Hepatocyte (in vitro differentiated cells): ENCODE data around the gene DYSF. TPM values are rescaled to one million over a fixed set of nuclear protein-coding genes. Genes with fewer than 3 reads are reported as not detected.
"Not testable (repeated sequence)": the region's sequence is repeated elsewhere in the genome, so short reads cannot be mapped to it uniquely, and the experiment has no call there.

Source experiments
- DNase-seq: peaks from one replicate; pipeline ENCODE4 v3.0.0-alpha.2; 2016; ENCODE audit warnings: low spot score
- H2AFZ ChIP-seq: fragments of 200-600 bp; sonication (generic); 2 replicates; pipeline ENCODE4 v1.6.0; 2016; ENCODE audit warnings: antibody characterized with exemption, mild to moderate bottlenecking
- H3K27ac ChIP-seq: fragments of 200-600 bp; sonication (generic); 2 replicates; pipeline ENCODE4 v1.5.1; 2016; ENCODE audit warnings: mild to moderate bottlenecking
- H3K27me3 ChIP-seq: fragments of 200-600 bp; sonication (generic); 2 replicates; pipeline ENCODE4 v1.6.1; 2016
- H3K36me3 ChIP-seq: fragments of 200-600 bp; sonication (generic); replicated peaks from 2 replicates; pipeline ENCODE4 v1.5.1; 2016; ENCODE audit warnings: low read depth; ENCODE audit not compliant: insufficient read depth
- H3K4me1 ChIP-seq: fragments of 200-600 bp; sonication (generic); 2 replicates; pipeline ENCODE4 v1.5.1; 2016; ENCODE audit warnings: mild to moderate bottlenecking, moderate library complexity; ENCODE audit not compliant: insufficient read depth
- H3K4me2 ChIP-seq: fragments of 200-600 bp; sonication (generic); 2 replicates; pipeline ENCODE4 v1.6.0; 2016
- H3K4me3 ChIP-seq: fragments of 200-600 bp; sonication (generic); 2 replicates; pipeline ENCODE4 v1.5.1; 2016; ENCODE audit warnings: mild to moderate bottlenecking
- H3K79me2 ChIP-seq: fragments of 200-600 bp; sonication (generic); 2 replicates; pipeline ENCODE4 v1.6.0; 2017; ENCODE audit warnings: mild to moderate bottlenecking
- H3K9me2 ChIP-seq: fragments of 200-600 bp; sonication (generic); replicated peaks from 2 replicates; pipeline ENCODE4 v1.6.0; 2017; ENCODE audit warnings: mild to moderate bottlenecking; ENCODE audit not compliant: insufficient read depth
- H3K9me3 ChIP-seq: fragments of 200-600 bp; sonication (generic); 2 replicates; pipeline ENCODE4 v1.5.1; 2016; ENCODE audit warnings: low read depth, mild to moderate bottlenecking
- H4K20me1 ChIP-seq: fragments of 200-600 bp; sonication (generic); 2 replicates; pipeline ENCODE4 v1.6.0; 2016; ENCODE audit warnings: mild to moderate bottlenecking; ENCODE audit not compliant: insufficient read depth, poor library complexity, severe bottlenecking
- CTCF ChIP-seq: fragments of 200-600 bp; sonication (generic); IDR thresholded peaks from 2 replicates; pipeline ENCODE4 v1.5.1; 2016; ENCODE audit warnings: antibody characterized with exemption, mild to moderate bottlenecking; ENCODE audit not compliant: poor library complexity
- EZH2 ChIP-seq: fragments of 200-600 bp; sonication (generic); IDR thresholded peaks from 2 replicates; pipeline ENCODE4 v1.6.1; 2016; ENCODE audit warnings: antibody characterized with exemption, mild to moderate bottlenecking, borderline replicate concordance
- EZH2phosphoT487 ChIP-seq: fragments of 200-600 bp; sonication (generic); IDR thresholded peaks from one replicate; pipeline ENCODE4 v1.6.1; 2018; ENCODE audit warnings: antibody characterized with exemption, mild to moderate bottlenecking, low read depth, moderate library complexity; ENCODE audit not compliant: unreplicated experiment, severe bottlenecking
- WGBS: methylation state at CpG from one replicate; pipeline ENCODE4 v1.1.6; 2016; ENCODE audit warnings: low lambda C conversion rate; ENCODE audit errors: missing lambda C conversion rate; 5-methylcytosine and 5-hydroxymethylcytosine counted together
- polyA plus RNA-seq: library from polyadenylated mRNA; unstranded; fragments of >200 nt; fragmentation: Nextera tagmentation; extraction: Ambion mirVana; gene quantifications from 2 replicates; pipeline ENCODE4 v1.2.1, GENCODE V29; 2016
- total RNA-seq: library from RNA; depleted of rRNA; stranded (reverse); fragments of >200 nt; gene quantifications from 2 replicates; pipeline ENCODE4 v1.2.3, GENCODE V29; 2014

Gene DYSF
- total and polyA plus RNA-seq, 2 experiments from 2014 or later: 0.25 to 0.90 TPM

- no peaks in the 10 kb centered on the region for H3K27me3 ChIP-seq
- no peak overlapping the region for H3K4me3 ChIP-seq
- H3K36me3 ChIP-seq: peaks cover 6% of the 10 kb centered on the region
- H3K9me3 ChIP-seq: no peaks in the 10 kb centered on the region
- H3K9me2 ChIP-seq: no peaks in the 10 kb centered on the region
- 96% methylated on average over 3 of the region's 3 CpGs for WGBS
- H3K79me2 ChIP-seq: peaks cover 5% of the 10 kb centered on the region
- no peak for DNase-seq
- H2AFZ ChIP-seq: no peak overlapping the region
- TF ChIP-seq EZH2phosphoT487 (no peak), CTCF (no peak), EZH2 (no peak)
- H3K27ac ChIP-seq: no peak overlapping the region
- H3K4me2 ChIP-seq: no peak overlapping the region
- H3K4me1 ChIP-seq: no peaks in the 10 kb centered on the region
- no peaks in the 10 kb centered on the region for H4K20me1 ChIP-seq
These were observed 24.6 kb upstream of the DYSF start for GRCh38 chr2:71428472-71429383.

GRCh38 chr2:71445142-71445541 is 8.2 kb upstream of the DYSF start:
- DNase-seq, H3K4me2 ChIP-seq, H3K27me3 ChIP-seq, H3K4me3 ChIP-seq, H3K4me1 ChIP-seq, H2AFZ ChIP-seq, H3K79me2 ChIP-seq, H3K27ac ChIP-seq, H3K36me3 ChIP-seq, H3K9me3 ChIP-seq, H4K20me1 ChIP-seq, H3K9me2 ChIP-seq: not testable (repeated sequence)
- WGBS: 62% methylated on average over 5 of the region's 5 CpGs

GRCh38 chr2:71446505-71446904 is 6.9 kb upstream of the DYSF start:
- Histone ChIP-seq H3K36me3 (no peaks in the 10 kb centered on the region), H3K9me3 (no peaks in the 10 kb centered on the region), H3K4me1 (no peaks in the 10 kb centered on the region), H3K4me3 (no peak overlapping the region), H4K20me1 (no peaks in the 10 kb centered on the region), H3K4me2 (no peak overlapping the region), H3K9me2 (no peaks in the 10 kb centered on the region), H3K79me2 (no peaks in the 10 kb centered on the region), H3K27ac (no peak overlapping the region), H2AFZ (no peak overlapping the region), H3K27me3 (no peaks in the 10 kb centered on the region)
- WGBS: 84% methylated on average over 1 of the region's 1 CpG
- TF ChIP-seq EZH2phosphoT487: no peak
- no peak for TF ChIP-seq EZH2
- no peak for TF ChIP-seq CTCF
- DNase-seq: no peak

- no peak for TF ChIP-seq EZH2phosphoT487
- Histone ChIP-seq H3K79me2 (no peaks in the 10 kb centered on the region), H2AFZ (no peak overlapping the region), H3K9me2 (no peaks in the 10 kb centered on the region), H3K27ac (no peak overlapping the region), H3K27me3 (peaks cover 26% of the 10 kb centered on the region), H3K4me1 (peaks cover 5% of the 10 kb centered on the region), H4K20me1 (no peaks in the 10 kb centered on the region), H3K4me2 (no peak overlapping the region), H3K9me3 (no peaks in the 10 kb centered on the region), H3K4me3 (no peak overlapping the region), H3K36me3 (no peaks in the 10 kb centered on the region)
- DNase-seq: no peak
- WGBS: 66% methylated on average over 3 of the region's 3 CpGs
These were observed 4.0 kb upstream of the DYSF start for GRCh38 chr2:71449343-71449742.
